GM21526 (cell line): ENCODE measurements around the gene GLG1.

Experiments
- ATAC-seq: cut with Tn5 transposase; IDR thresholded peaks from one replicate; pipeline ENCODE4 v1.9.1; 2021; ENCODE audit warnings: moderate library complexity; ENCODE audit not compliant: unreplicated experiment, low FRiP score

GLG1 gene

GRCh38 chr16:74611721-74612120 lies 4.8 kb upstream of the GLG1 start:
- ATAC-seq: no peak

GRCh38 chr16:74608944-74609343 lies 2.0 kb upstream of the GLG1 start:
- ATAC-seq: no peak

- ATAC-seq: no peak
Measured at GRCh38 chr16:74608381-74608780, 1.5 kb upstream of the GLG1 start.

GRCh38 chr16:74607962-74608356 lies 1.0 kb upstream of the GLG1 start:
- no peak for ATAC-seq

GRCh38 chr16:74607310-74607961 lies 522 bp upstream of the GLG1 start:
- ATAC-seq: peak; percentile 20

GRCh38 chr16:74605746-74606520 lies 981 bp downstream of the GLG1 start:
- ATAC-seq: no peak

- ATAC-seq: no peak
Measured at GRCh38 chr16:74605332-74605731, 1.6 kb downstream of the GLG1 start.

GRCh38 chr16:74603848-74604247 lies 3.1 kb downstream of the GLG1 start:
- ATAC-seq: no peak

GRCh38 chr16:74601126-74601871 lies 5.6 kb downstream of the GLG1 start:
- ATAC-seq: peak; percentile 68

GRCh38 chr16:74596586-74596985 lies 10.3 kb downstream of the GLG1 start:
- ATAC-seq: no peak

- ATAC-seq: no peak
Measured at GRCh38 chr16:74592847-74593246, 14.1 kb downstream of the GLG1 start.

- ATAC-seq: no peak
Measured at GRCh38 chr16:74591876-74592650, 14.9 kb downstream of the GLG1 start.

- ATAC-seq: no peak
Measured at GRCh38 chr16:74586948-74587347, 20.0 kb downstream of the GLG1 start.

- no peak for ATAC-seq
Measured at GRCh38 chr16:74585846-74586443, 21.0 kb downstream of the GLG1 start.

GRCh38 chr16:74583926-74584666 lies 22.8 kb downstream of the GLG1 start:
- no peak for ATAC-seq

- no peak for ATAC-seq
Measured at GRCh38 chr16:74582970-74583369, 23.9 kb downstream of the GLG1 start.

GRCh38 chr16:74580833-74581232 lies 26.1 kb downstream of the GLG1 start:
- no peak for ATAC-seq

- ATAC-seq: no peak
Measured at GRCh38 chr16:74578838-74579237, 28.1 kb downstream of the GLG1 start.

GRCh38 chr16:74578433-74578832 lies 28.5 kb downstream of the GLG1 start:
- ATAC-seq: no peak
